Fibroblast of lung (primary cell): ENCODE measurements around the gene SNAI3. TPM values are rescaled to one million over a fixed set of nuclear protein-coding genes. Genes with fewer than 3 reads are reported as not detected.

Source experiments
- DNase-seq, 2 donors: peaks; one replicate each; pipeline versions ENCODE4 v3.0.0 to v3.0.0-alpha.2; 2010; ENCODE audit warnings: low read depth in 2 of 2
- H2AFZ ChIP-seq: 2 replicates; pipeline ENCODE4 v1.5.1; 2012; ENCODE audit warnings: low read length, control low read depth, inconsistent platforms
- H3K27ac ChIP-seq: 2 replicates; pipeline ENCODE4 v1.5.1; 2011; ENCODE audit warnings: low read length, control low read depth; ENCODE audit not compliant: insufficient read depth
- H3K27me3 ChIP-seq: 2 replicates; pipeline ENCODE4 v1.5.1; 2011; ENCODE audit warnings: mild to moderate bottlenecking, low read length; ENCODE audit not compliant: control insufficient read depth, insufficient read depth
- H3K36me3 ChIP-seq: 2 replicates; pipeline ENCODE4 v1.5.1; 2011; ENCODE audit warnings: low read length; ENCODE audit not compliant: control insufficient read depth, insufficient read depth
- H3K4me1 ChIP-seq: 2 replicates; pipeline ENCODE4 v1.5.1; 2011; ENCODE audit warnings: low read length; ENCODE audit not compliant: control insufficient read depth, insufficient read depth; ENCODE audit errors: extremely low read depth
- H3K4me2 ChIP-seq: 2 replicates; pipeline ENCODE4 v1.5.1; 2011; ENCODE audit warnings: low read length, control low read depth; ENCODE audit not compliant: insufficient read depth; ENCODE audit errors: extremely low read depth
- H3K4me3 ChIP-seq, 4 experiments: fragments of 200-600 bp in 1 of 4; sonication (generic) in 1 of 4; replicated peaks in 1 of 4; 2 replicates each; pipeline ENCODE4 v1.5.1; 2011 to 2016; ENCODE audit warnings: low read length in 4 of 4, low read depth in 3 of 4, mild to moderate bottlenecking in 3 of 4, control low read depth in 2 of 4, inconsistent platforms in 1 of 4, mixed read lengths in 1 of 4; ENCODE audit not compliant: insufficient read depth in 1 of 4; ENCODE audit errors: control extremely low read depth in 1 of 4
- H3K79me2 ChIP-seq: 2 replicates; pipeline ENCODE4 v1.5.1; 2012; ENCODE audit warnings: mild to moderate bottlenecking, low read length, inconsistent platforms; ENCODE audit not compliant: control insufficient read depth, insufficient read depth
- H3K9ac ChIP-seq: 2 replicates; pipeline ENCODE4 v1.5.1; 2011; ENCODE audit warnings: mild to moderate bottlenecking, low read length, control low read depth; ENCODE audit not compliant: insufficient read depth
- H3K9me3 ChIP-seq: 2 replicates; pipeline ENCODE4 v1.5.1; 2012; ENCODE audit warnings: low read depth, low read length; ENCODE audit not compliant: control insufficient read depth, insufficient read depth
- H4K20me1 ChIP-seq: 2 replicates; pipeline ENCODE4 v1.5.1; 2011; ENCODE audit warnings: low read length; ENCODE audit not compliant: control insufficient read depth, insufficient read depth; ENCODE audit errors: extremely low read depth
- CTCF ChIP-seq, 2 donors: IDR thresholded peaks in 1 of 2; conservative IDR thresholded peaks in 1 of 2; 1 replicate in 1 of 2; 2 replicates in 1 of 2; pipeline ENCODE4 v1.5.1; 2011 to 2012; ENCODE audit warnings: low read length in 2 of 2, control low read depth in 1 of 2, inconsistent platforms in 1 of 2, low read depth in 1 of 2, mild to moderate bottlenecking in 1 of 2
- EZH2 ChIP-seq: IDR thresholded peaks from 2 replicates; pipeline ENCODE4 v1.5.1; 2012; ENCODE audit warnings: low read length, control low read depth, mild to moderate bottlenecking; ENCODE audit errors: missing control alignments
- polyA plus RNA-seq, 2 donors: library from polyadenylated mRNA; depleted of rRNA in 1 of 2; stranded (reverse) in 1 of 2; unstranded in 1 of 2; fragments of >200 nt; gene quantifications; 2 replicates each; pipeline ENCODE4 v1.2.1, GENCODE V29; 2011 to 2012; ENCODE audit warnings: missing spikeins in 1 of 2
- total RNA-seq: library from RNA; depleted of rRNA; stranded (reverse); fragments of >200 nt; gene quantifications from 2 replicates; pipeline ENCODE4 v1.2.1, GENCODE V29; 2014

SNAI3 gene
- total and polyA plus RNA-seq, 2 donors (not counting 1 experiment from before 2014, with no cell fraction given): 0.17 TPM; not detected in 1

GRCh38 chr16:88705076-88705684 lies 18.9 kb upstream of the SNAI3 start:
- Histone ChIP-seq H3K4me3 (peak overlapping the region; percentile 61 to 91 (median 87)), H3K4me1 (peaks cover 14% of the 10 kb centered on the region), H3K79me2 (peaks cover 40% of the 10 kb centered on the region), H3K27ac (peak overlapping the region; percentile 52), H3K36me3 (peaks cover 5% of the 10 kb centered on the region), H3K4me2 (peak overlapping the region; percentile 95), H3K27me3 (no peaks in the 10 kb centered on the region), H4K20me1 (no peaks in the 10 kb centered on the region), H3K9ac (peak overlapping the region; percentile 13), H2AFZ (no peak overlapping the region), H3K9me3 (no peaks in the 10 kb centered on the region)
- no peak for TF ChIP-seq EZH2
- TF ChIP-seq CTCF (conservative IDR thresholded peaks at IDR 0.05 in 1 of 2, IDR thresholded peaks at IDR 0.05 in 1 of 2; ENCODE audit: low read depth in 1 of 2, low read length in 2 of 2): no peak
- DNase-seq: peak in 1 of 2 donors; percentile 49

GRCh38 chr16:88703486-88704309 lies 17.4 kb upstream of the SNAI3 start:
- peaks cover 14% of the 10 kb centered on the region for H3K4me1 ChIP-seq
- H3K27me3 ChIP-seq: no peaks in the 10 kb centered on the region
- TF ChIP-seq CTCF (conservative IDR thresholded peaks at IDR 0.05 in 1 of 2, IDR thresholded peaks at IDR 0.05 in 1 of 2; ENCODE audit: low read depth in 1 of 2, low read length in 2 of 2): no peak
- no peak for TF ChIP-seq EZH2
- no peak overlapping the region for H3K9ac ChIP-seq
- H3K27ac ChIP-seq: no peak overlapping the region
- peak in 1 of 2 donors; percentile 22 for DNase-seq
- no peaks in the 10 kb centered on the region for H4K20me1 ChIP-seq
- H2AFZ ChIP-seq: no peak overlapping the region
- H3K9me3 ChIP-seq: no peaks in the 10 kb centered on the region
- H3K36me3 ChIP-seq: peaks cover 9% of the 10 kb centered on the region
- no peak overlapping the region for H3K4me2 ChIP-seq
- peaks cover 35% of the 10 kb centered on the region for H3K79me2 ChIP-seq
- no peak overlapping the region for H3K4me3 ChIP-seq

GRCh38 chr16:88702371-88703210 lies 16.3 kb upstream of the SNAI3 start:
- TF ChIP-seq CTCF (conservative IDR thresholded peaks at IDR 0.05 in 1 of 2, IDR thresholded peaks at IDR 0.05 in 1 of 2; ENCODE audit: low read depth in 1 of 2, low read length in 2 of 2) (no peak), EZH2 (no peak)
- Histone ChIP-seq H3K27ac (no peak overlapping the region), H3K79me2 (peaks cover 27% of the 10 kb centered on the region), H3K27me3 (no peaks in the 10 kb centered on the region), H3K9me3 (no peaks in the 10 kb centered on the region), H2AFZ (no peak overlapping the region), H3K4me1 (peaks cover 14% of the 10 kb centered on the region), H3K9ac (no peak overlapping the region), H3K4me2 (no peak overlapping the region), H4K20me1 (no peaks in the 10 kb centered on the region), H3K36me3 (peaks cover 14% of the 10 kb centered on the region), H3K4me3 (no peak overlapping the region)
- no peak for DNase-seq
